Esophagus muscularis mucosa (tissue), 4 donors: ENCODE measurements around the gene DUSP22. TPM values are rescaled to one million over a fixed set of nuclear protein-coding genes. Genes with fewer than 3 reads are reported as not detected.

Experiments used
- DNase-seq: peaks from one replicate; pipeline ENCODE4 v3.0.0-alpha.2; 2017; ENCODE audit errors: extremely low spot score
- H3K27ac ChIP-seq, 4 donors: fragments of 200-600 bp; sonication (generic); replicated peaks in 1 of 4; 1 replicate in 3 of 4; 2 replicates in 1 of 4; pipeline ENCODE4 v1.5.1; 2016 to 2019; ENCODE audit warnings: mild to moderate bottlenecking in 1 of 4
- H3K27me3 ChIP-seq, 4 donors: fragments of 200-600 bp; sonication (generic); one replicate each; pipeline versions ENCODE4 v1.5.1 to v1.6.0; 2016 to 2019
- H3K36me3 ChIP-seq, 4 donors: fragments of 200-600 bp; sonication (generic); one replicate each; pipeline ENCODE4 v1.5.1; 2016 to 2019
- H3K4me1 ChIP-seq, 4 donors: fragments of 200-600 bp; sonication (generic); one replicate each; pipeline ENCODE4 v1.5.1; 2016 to 2019
- H3K4me3 ChIP-seq, 4 donors: fragments of 200-600 bp; sonication (generic); 1 replicate in 2 of 4; 2 replicates in 2 of 4; pipeline ENCODE4 v1.5.1; 2016 to 2019; ENCODE audit warnings: mild to moderate bottlenecking in 4 of 4, moderate library complexity in 1 of 4
- H3K9me3 ChIP-seq, 4 donors: fragments of 200-600 bp; sonication (generic); 1 replicate in 3 of 4; 2 replicates in 1 of 4; pipeline ENCODE4 v1.5.1; 2016 to 2019
- EP300 ChIP-seq: sonication (generic); formaldehyde crosslinking; IDR thresholded peaks from one replicate; pipeline ENCODE4 v1.6.1; 2017; ENCODE audit warnings: antibody characterized with exemption
- POLR2A ChIP-seq: fragments of 450-650 bp; IDR thresholded peaks from one replicate; pipeline ENCODE4 v1.6.1; 2017; ENCODE audit warnings: antibody characterized with exemption, moderate library complexity, mild to moderate bottlenecking, low read depth
- POLR2AphosphoS5 ChIP-seq, 2 donors: sonication (generic); formaldehyde crosslinking; IDR thresholded peaks; one replicate each; pipeline ENCODE4 v1.6.1; 2017; ENCODE audit warnings: antibody characterized with exemption in 2 of 2
- WGBS: methylation state at CpG from one replicate; pipeline ENCODE4 v1.1.5; 2018; 5-methylcytosine and 5-hydroxymethylcytosine counted together
- intact Hi-C: fragments of 100-400 bp; cut with DNase I; formaldehyde crosslinking; loops from one replicate; pipeline ENCODE4 v1.15.1; 2023
- total RNA-seq, 4 donors: library from RNA; depleted of rRNA; stranded (reverse); fragments of >200 nt; gene quantifications; one replicate each; pipeline versions ENCODE4 v1.1.0 to v1.2.1, GENCODE V29; 2016
- TF ChIP-seq, protein P1 (sequence below), 3 experiments: fragments of 200-600 bp in 2 of 3; fragments of 450-650 bp in 1 of 3; sonication (generic) in 2 of 3; IDR thresholded peaks; one replicate each; pipeline ENCODE4 v1.5.1; 2017 to 2019; ENCODE audit warnings: antibody characterized with exemption in 3 of 3, mild to moderate bottlenecking in 2 of 3, moderate library complexity in 1 of 3

DUSP22 gene
- total RNA-seq, 4 donors from 2014 or later, result 67.7 to 95.6 (median 73.7) TPM

DNA sequence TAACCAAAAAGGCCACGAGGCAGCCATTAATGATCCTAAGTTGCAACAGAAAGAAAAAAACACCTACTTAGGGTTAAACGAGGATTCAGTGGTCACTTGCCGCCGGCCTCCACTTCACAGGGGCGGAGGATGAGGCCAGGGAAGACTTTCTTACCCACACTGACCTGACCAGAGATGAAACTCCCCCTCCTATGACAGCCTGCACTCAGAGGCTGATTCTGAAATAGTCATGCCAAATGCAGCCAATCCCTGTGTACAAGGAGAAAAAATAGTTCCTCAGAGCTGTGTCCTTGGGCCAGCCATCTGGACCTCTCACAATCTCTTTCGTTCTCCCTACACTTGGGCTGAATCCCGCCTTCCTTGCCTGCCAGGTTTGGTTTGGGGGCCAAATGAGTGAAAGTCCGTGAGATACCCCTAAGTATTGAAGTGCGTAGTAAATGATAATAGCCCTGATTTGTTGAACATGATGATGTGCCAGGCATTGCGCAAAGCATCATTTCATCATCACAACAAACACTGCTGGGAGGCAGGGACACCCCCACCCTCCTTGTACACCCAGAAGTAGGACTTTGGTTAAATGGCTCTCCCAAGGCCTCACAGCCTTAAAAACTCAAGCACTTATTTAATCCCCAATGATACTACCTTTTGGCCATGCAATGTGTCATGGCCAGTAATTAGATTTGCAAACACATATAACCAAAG is 96.1 kb downstream of the DUSP22 start:
- no peaks in the 10 kb centered on the region for H3K36me3 ChIP-seq
- WGBS, result 86% methylated on average over 10 of the region's 10 CpGs
- H3K27me3 ChIP-seq, result peaks cover 4 to 97% (median 30%) of the 10 kb centered on the region in 4 donors
- H3K4me1 ChIP-seq, result peaks cover 18 to 29% (median 27%) of the 10 kb centered on the region in 4 donors
- H3K27ac ChIP-seq, result no peak overlapping the region
- intact Hi-C loops, result no loop called here
- no peak for DNase-seq
- no peak for TF ChIP-seq POLR2AphosphoS5 (IDR thresholded peaks at IDR 0.05)
- TF ChIP-seq, protein P1, sequence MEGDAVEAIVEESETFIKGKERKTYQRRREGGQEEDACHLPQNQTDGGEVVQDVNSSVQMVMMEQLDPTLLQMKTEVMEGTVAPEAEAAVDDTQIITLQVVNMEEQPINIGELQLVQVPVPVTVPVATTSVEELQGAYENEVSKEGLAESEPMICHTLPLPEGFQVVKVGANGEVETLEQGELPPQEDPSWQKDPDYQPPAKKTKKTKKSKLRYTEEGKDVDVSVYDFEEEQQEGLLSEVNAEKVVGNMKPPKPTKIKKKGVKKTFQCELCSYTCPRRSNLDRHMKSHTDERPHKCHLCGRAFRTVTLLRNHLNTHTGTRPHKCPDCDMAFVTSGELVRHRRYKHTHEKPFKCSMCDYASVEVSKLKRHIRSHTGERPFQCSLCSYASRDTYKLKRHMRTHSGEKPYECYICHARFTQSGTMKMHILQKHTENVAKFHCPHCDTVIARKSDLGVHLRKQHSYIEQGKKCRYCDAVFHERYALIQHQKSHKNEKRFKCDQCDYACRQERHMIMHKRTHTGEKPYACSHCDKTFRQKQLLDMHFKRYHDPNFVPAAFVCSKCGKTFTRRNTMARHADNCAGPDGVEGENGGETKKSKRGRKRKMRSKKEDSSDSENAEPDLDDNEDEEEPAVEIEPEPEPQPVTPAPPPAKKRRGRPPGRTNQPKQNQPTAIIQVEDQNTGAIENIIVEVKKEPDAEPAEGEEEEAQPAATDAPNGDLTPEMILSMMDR (IDR thresholded peaks at IDR 0.05), result no peak
- no peak for TF ChIP-seq POLR2A
- no peak for TF ChIP-seq EP300
- no peak overlapping the region for H3K4me3 ChIP-seq
- no peaks in the 10 kb centered on the region for H3K9me3 ChIP-seq

DNA sequence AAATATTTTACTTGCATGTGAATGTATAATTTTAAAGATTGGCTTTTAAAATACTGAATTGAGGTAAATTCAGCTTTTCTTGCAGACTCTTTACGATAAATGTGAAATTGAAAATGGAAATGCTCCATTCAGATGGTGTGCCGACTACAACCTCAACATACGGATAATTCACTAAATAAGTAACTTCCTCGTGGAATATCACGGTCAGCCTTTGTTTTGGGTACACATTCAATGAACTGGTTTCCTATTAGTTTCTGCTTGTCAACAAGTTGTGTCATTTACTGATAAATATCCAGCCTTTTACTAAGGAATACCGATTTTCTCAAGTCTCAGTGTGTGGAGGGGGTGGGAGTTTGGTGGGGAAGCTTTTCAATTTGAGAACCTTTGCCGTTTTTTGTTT is 96.9 kb downstream of the DUSP22 start:
- intact Hi-C loops, result no loop called here
- Histone ChIP-seq H3K4me1 (peaks cover 18 to 35% (median 33%) of the 10 kb centered on the region in 4 donors), H3K4me3 (no peak overlapping the region), H3K36me3 (no peaks in the 10 kb centered on the region), H3K27me3 (peaks cover 4 to 98% (median 37%) of the 10 kb centered on the region in 4 donors), H3K9me3 (no peaks in the 10 kb centered on the region), H3K27ac (no peak overlapping the region)
- no peak for DNase-seq
- TF ChIP-seq POLR2A (no peak), EP300 (no peak)
- WGBS, result 83% methylated on average over 7 of the region's 7 CpGs

DNA sequence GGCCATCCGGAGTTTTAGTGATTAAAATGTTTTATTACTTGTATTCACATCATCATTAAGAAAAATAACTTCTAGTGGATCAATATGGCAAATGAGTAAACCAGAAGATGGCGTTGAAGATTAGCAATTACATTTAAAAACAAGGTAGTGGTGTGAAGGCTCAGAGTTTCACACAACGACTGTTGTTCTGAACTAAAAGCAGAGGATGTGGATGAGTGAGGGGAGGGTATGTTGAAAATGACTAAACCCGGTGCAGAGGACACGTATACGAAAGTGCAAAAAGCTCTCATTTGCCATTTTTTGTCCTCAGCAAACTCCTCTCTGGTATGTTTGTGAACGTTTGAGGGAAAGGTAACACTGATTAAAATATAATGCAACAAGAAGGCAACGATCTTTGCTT is 97.3 kb downstream of the DUSP22 start:
- TF ChIP-seq, protein P1 (IDR thresholded peaks at IDR 0.05), result no peak
- no peak for TF ChIP-seq POLR2AphosphoS5 (IDR thresholded peaks at IDR 0.05)
- no peak for TF ChIP-seq POLR2A
- no peak for TF ChIP-seq EP300
- peaks cover 4 to 98% (median 39%) of the 10 kb centered on the region in 4 donors for H3K27me3 ChIP-seq
- 65% methylated on average over 8 of the region's 8 CpGs for whole genome bisulfite sequencing
- intact Hi-C loops, result no loop called here
- H3K4me3 ChIP-seq, result no peak overlapping the region
- H3K36me3 ChIP-seq, result no peaks in the 10 kb centered on the region
- no peak overlapping the region for H3K27ac ChIP-seq
- no peak for DNase-seq
- H3K4me1 ChIP-seq, result peaks cover 18 to 35% (median 33%) of the 10 kb centered on the region in 4 donors
- H3K9me3 ChIP-seq, result no peaks in the 10 kb centered on the region

DNA sequence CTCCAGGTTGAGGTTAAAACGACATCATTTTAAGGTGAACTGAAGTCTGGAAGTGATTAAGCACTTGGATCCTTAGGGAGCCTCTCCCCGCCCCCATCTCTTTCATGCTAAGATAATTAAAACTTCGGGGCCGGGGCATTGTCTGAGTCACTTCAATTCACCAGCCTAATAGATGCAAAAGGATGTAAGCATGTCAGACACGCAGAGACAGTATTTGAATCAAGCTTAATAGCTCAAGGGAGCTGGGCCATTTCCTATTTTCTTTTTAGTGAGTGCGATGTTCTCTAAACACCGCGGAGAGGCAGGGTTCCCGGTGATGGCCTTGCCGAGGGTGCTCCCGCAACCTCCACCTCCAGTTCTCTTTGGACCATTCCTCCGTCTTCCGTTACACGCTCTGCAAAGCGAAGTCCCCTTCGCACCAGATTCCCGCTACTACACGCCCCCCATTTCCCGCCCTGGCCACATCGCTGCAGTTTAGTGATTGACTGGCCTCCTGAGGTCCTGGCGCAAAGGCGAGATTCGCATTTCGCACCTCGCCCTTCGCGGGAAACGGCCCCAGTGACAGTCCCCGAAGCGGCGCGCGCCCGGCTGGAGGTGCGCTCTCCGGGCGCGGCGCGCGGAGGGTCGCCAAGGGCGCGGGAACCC is 98.7 kb downstream of the DUSP22 start:
- intact Hi-C loops, result no loop called here

More for the DNA sequence above, 98.7 kb downstream of the DUSP22 start:
- Histone ChIP-seq H3K36me3 (no peaks in the 10 kb centered on the region), H3K27me3 (peaks cover 4 to 99% (median 41%) of the 10 kb centered on the region in 4 donors), H3K9me3 (no peaks in the 10 kb centered on the region), H3K27ac (no peak overlapping the region), H3K4me3 (peak overlapping the region; percentile 44 to 61 (median 48)), H3K4me1 (peaks cover 18 to 35% (median 33%) of the 10 kb centered on the region in 4 donors)
- WGBS, result 2% methylated on average over 13 of the region's 44 CpGs
- DNase-seq, result no peak
- TF ChIP-seq POLR2A, result no peak
- TF ChIP-seq, protein P1 (IDR thresholded peaks at IDR 0.05), result no peak
- TF ChIP-seq POLR2AphosphoS5 (IDR thresholded peaks at IDR 0.05), result no peak
- no peak for TF ChIP-seq EP300
